VCaP (cell line): Measurements from ENCODE around the gene PDE6A.

Experiments used
- H3K27ac ChIP-seq: fragments of 450-650 bp; 2 replicates; pipeline ENCODE4 v1.5.1; 2017
- CTCF ChIP-seq: fragments of 450-650 bp; conservative IDR thresholded peaks from 2 replicates; pipeline ENCODE4 v1.5.1; 2017; ENCODE audit warnings: mild to moderate bottlenecking, moderate library complexity

Gene PDE6A

GRCh38 chr5:149975409-149975808 is 30.8 kb upstream of the PDE6A start:
- no peak for TF ChIP-seq CTCF
- no peak overlapping the region for H3K27ac ChIP-seq

DNA sequence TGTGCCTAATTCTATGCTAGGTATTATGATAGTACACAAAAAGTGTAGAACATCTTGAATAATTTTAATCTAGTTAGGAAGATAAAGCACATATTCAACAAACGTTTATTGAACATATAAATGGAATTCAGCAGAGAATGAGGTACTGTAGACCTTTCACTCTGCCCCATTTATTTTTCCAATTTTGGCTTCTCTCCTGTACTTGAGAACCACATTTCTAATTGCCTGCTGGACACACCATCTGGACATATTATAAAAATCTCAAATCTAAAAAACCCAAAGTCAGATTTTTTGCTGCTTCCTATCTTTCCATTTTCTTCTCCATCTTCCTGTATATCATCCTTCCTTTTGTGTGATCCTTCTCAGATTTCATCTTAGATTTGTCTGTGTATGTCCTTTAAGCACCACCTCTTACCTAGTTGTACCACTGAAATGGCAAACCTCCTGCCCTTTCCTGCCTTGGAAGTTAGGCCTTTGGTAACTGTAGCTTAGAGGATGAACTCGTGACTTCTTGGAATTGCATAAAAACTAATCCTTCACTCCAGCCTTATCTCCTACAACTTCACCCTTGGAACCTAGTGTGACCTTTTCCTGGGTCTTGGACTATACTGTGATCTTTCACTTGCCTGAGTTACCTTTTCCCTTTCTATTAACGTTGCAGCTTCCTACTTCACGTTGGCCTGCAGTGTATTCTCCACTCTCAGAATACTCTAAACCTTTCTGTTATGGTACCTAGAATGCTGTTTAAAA is 24.8 kb upstream of the PDE6A start:
- no peak for TF ChIP-seq CTCF
- H3K27ac ChIP-seq = no peak overlapping the region

DNA sequence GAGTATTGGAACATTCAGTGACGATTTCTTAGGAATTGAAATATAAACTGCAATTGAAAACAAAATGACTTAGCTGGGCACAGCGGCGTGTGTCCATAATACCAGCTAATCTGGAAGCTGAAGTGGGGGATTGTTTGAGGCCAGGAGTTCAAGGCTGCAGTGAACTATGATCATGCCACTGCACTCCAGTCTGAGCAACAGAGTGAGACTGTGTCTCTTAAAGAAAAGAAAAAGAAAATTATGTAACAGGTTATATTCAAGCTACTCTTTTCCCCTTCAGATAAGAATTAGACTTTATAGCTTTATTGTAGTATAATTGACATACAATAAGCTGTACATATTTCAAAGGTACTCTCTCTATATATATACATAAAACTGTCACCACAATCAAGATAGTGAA is 22.4 kb upstream of the PDE6A start:
- H3K27ac ChIP-seq = no peak overlapping the region
- TF ChIP-seq CTCF = no peak

DNA sequence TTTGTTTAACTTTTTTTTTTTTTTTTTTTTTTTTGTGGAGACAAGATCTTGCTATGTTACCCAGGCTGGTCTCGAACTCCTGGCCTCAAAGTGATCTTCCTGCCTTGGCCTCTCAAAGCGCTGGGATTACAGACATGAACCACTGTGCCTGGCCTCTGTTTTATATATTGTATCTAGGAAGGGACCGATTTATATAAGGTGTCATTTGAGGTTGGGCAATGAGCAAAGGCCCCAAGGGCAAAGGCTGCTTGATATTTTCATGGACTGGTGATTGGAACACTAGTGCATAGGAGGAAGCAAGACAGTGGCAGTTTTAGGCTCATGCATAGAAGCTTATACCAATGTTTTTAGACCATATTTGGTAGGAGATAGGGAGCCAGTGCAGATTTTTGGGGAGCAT is 19.1 kb upstream of the PDE6A start:
- no peak overlapping the region for H3K27ac ChIP-seq
- TF ChIP-seq CTCF = no peak

DNA sequence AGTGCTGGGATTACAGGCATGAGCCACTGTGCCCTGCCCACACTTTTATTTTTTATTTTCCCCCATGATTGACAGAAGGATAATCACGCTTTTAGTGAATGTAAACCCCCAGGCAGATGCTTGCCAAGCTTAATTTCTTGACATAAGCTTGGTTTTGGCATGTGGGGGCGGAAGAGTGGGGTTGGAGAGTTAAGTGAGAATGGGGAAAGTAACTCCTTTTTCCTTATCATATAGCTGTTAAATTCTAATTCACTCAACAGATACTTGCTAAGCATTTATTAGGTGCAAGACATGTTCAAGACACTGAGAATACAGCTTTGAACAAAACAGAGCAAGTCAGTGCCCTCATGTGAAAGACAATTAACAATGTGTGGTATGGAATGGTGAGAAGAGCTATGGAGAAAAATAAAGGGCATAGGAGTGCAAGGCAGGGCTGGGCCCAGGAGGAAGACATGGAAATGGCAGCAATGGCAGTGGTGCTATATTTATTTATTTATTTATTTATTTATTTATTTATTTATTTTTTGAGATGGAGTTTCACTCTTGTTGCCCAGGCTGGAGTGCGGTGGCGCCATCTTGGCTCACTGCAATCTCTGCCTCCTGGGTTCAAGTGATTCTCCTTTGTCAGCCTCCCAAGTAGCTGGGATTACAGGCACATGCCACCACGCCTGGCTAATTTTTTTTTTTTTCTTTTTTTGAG is 18.2 kb upstream of the PDE6A start:
- no peak for TF ChIP-seq CTCF
- no peak overlapping the region for H3K27ac ChIP-seq

DNA sequence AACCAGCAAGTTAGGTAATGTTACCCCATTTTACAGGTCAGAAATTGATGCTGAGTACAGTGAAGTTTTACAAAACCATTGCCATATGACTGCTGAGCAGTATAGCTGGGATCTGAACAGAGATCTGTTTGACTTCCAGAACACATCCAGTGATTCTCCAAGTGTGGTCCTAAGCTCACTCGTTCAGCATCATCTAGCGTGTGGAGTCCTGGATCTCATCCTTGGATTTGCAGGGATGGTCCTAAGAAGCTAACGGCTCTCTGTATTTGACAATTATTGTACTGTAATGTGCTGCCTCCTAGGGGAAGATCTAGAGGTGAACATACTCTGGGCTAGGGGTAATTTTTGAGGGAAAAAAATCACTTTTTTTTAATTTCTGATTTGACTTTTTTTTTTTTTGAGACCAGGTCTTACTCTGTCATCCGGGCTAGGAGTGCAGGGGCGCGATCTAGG is 17.4 kb upstream of the PDE6A start:
- TF ChIP-seq CTCF = peak; percentile 79
- no peak overlapping the region for H3K27ac ChIP-seq

DNA sequence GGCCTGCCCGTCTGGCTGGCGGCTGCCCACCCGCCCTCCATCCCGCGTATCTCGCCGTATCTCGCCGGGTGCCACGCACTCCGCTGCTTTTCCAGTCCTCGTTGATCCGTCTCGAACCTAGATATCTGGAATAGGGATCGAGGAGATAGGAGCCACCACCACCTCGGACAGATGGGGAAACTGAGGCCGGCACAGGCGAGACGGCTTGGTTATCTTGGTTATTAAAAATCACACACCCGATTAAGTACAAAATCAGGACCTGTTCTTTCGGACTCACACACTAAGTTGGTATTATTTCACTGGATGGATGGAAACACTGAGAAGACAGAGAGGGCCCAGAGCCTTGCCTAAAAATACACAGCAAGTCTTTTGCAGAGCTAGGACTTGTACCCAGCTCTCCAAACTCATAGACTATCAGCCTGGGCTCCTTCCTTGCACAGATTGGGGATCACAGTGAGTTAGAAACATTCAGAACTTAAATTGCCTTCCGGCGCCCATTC is 16.6 kb upstream of the PDE6A start:
- peak overlapping the region; percentile 89 for H3K27ac ChIP-seq

More for the DNA sequence above, 16.6 kb upstream of the PDE6A start:
- TF ChIP-seq CTCF = no peak
